GM21423 (cell line): ENCODE results near the gene ABHD8.

ENCODE experiments used
- ATAC-seq: cut with Tn5 transposase; IDR thresholded peaks from one replicate; pipeline ENCODE4 v1.9.1; 2021; ENCODE audit warnings: mild to moderate bottlenecking, moderate library complexity; ENCODE audit not compliant: unreplicated experiment

The ABHD8 gene

GRCh38 chr19:17266975-17267788, 36.0 kb downstream of the ABHD8 start, which contains the start of gene BABAM1:
TSS of gene BABAM1 (plus strand) at chr19:17267443. CDS start at chr19:17268807, 1,364 bp downstream.
- ATAC-seq: peak; percentile 86

GRCh38 chr19:17266589-17266974, 36.6 kb downstream of the ABHD8 start:
- ATAC-seq: no peak

- no peak for ATAC-seq
Measured at GRCh38 chr19:17266026-17266425, 37.2 kb downstream of the ABHD8 start.

DNA sequence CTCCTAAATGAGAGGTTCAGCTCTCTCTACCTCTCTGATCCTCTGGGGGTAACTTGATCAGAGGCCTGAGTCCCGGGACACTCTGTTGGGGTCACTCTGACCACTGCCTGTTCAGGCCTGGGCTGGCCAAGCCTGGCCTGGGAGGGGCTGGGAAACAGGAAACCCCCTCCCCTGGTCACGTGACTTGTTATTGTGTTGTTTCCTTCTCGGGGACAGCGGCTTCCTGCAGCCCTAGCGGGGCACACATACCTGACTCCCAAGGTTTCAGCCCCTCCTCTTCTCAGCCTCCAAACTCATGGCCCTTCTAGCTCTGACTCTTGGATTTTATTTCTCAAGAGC, 38.6 kb downstream of the ABHD8 start, which contains the start of gene USHBP1:
TSS of gene USHBP1 (minus strand) at position 105 of the 339 bp plus-strand sequence. CDS start 446 bp downstream, outside the sequence.
- no peak for ATAC-seq

DNA sequence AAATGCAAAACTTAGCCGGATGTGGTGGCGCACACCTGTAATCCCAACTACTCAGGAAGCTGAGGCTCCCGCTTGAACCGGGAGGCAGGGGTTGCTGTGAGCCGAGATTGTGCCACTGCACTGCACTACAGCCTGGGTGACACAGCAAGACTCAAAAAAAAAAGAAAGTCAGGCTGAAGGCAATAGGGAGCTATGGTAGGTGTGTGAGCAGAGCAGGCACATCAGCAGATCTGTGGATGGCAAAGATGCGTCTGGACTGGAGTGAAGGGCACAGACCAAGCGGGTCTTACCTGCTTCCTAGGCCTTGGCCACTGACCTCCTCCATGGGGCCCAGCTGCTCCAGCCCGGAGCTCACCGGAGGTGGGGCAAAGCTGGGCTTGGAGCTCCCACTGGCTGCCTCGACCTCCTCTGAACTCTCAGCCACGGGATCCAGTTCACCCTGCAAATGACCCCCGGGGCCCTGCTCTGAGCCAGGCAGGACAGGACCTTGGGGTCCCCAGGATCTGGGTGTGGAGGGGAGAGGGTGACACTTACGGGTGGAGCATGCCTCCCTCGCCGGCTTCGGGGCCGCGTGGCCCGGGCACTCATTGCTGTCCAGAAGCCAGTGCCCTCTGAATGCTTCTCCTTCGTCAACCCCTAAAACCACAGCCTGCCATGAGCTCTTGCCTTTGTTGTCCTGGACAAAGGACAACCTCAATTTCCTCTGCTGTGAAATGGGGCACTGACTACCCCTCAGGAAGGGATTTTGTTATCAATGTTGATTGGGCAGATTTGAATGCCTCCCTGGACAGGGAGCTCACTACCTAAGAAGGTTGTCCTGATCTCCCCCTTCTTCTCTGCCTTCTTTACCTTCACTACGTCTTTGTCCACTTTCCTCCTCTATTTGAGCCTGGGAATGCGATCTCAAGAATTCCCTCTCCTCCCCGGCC, 39.2 kb downstream of the ABHD8 start:
- ATAC-seq: no peak

GRCh38 chr19:17262557-17262956, 40.7 kb downstream of the ABHD8 start:
- no peak for ATAC-seq

- no peak for ATAC-seq
Measured at GRCh38 chr19:17260842-17261325, 42.3 kb downstream of the ABHD8 start.

GRCh38 chr19:17259934-17260333, 43.3 kb downstream of the ABHD8 start:
- ATAC-seq: no peak

GRCh38 chr19:17259118-17259780, 44.0 kb downstream of the ABHD8 start:
- no peak for ATAC-seq

GRCh38 chr19:17256130-17256529, 47.1 kb downstream of the ABHD8 start:
- ATAC-seq: no peak

- ATAC-seq: no peak
Measured at GRCh38 chr19:17255150-17255621, 48.0 kb downstream of the ABHD8 start.

GRCh38 chr19:17254636-17255035, 48.6 kb downstream of the ABHD8 start:
- no peak for ATAC-seq

GRCh38 chr19:17249887-17250548, 53.2 kb downstream of the ABHD8 start:
- no peak for ATAC-seq

- no peak for ATAC-seq
Measured at GRCh38 chr19:17248011-17248776, 55.0 kb downstream of the ABHD8 start.

- no peak for ATAC-seq
Measured at GRCh38 chr19:17246681-17247425, 56.4 kb downstream of the ABHD8 start.

DNA sequence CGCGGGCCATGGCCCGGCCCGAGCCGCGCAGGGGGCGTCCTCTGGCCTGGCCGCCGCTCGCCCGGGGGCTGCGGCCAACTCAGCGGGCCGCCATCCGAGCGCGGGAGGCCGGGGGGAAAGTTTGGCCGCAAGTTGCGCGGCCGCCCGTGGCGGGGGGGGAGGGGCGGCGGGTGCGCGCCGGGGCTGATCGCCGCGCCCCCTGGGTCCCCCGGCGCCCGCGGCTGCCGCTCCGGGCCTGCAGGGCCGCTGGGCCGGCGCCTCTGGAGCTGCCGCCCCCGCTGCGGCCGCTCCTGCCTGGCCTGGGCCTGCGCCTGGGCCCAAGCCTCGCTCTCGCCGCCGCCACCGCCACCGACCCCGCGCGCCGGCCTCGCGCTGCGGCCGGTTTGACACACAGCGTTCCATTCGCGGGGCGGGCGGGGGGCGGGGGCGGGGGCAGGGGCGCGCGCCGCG, 57.7 kb downstream of the ABHD8 start, which contains the start of gene NR2F6:
TSS of gene NR2F6 (minus strand) at position 385 of the 450 bp plus-strand sequence. CDS start 699 bp downstream, outside the sequence.
- peak; percentile 13 for ATAC-seq

- no peak for ATAC-seq
Measured at GRCh38 chr19:17244618-17245534, 58.3 kb downstream of the ABHD8 start.
